SK-N-MC (cell line): ENCODE data around the gene ZNF423.

Source experiments
- EZH2 ChIP-seq: fragments of 200-600 bp; sonication (generic); IDR thresholded peaks from one replicate; pipeline ENCODE4 v1.6.1; 2017; ENCODE audit warnings: antibody characterized with exemption
- FOXP2 ChIP-seq: optimal IDR thresholded peaks from 2 replicates; pipeline ENCODE3; 2011; ENCODE audit warnings: mild to moderate bottlenecking, moderate library complexity; ENCODE audit not compliant: insufficient read depth; ENCODE audit errors: extremely low read length, control extremely low read depth
- POLR2AphosphoS5 ChIP-seq: IDR thresholded peaks from 2 replicates; pipeline ENCODE4 v1.6.1; 2012; ENCODE audit warnings: mild to moderate bottlenecking, low read depth, low read length, borderline replicate concordance

GRCh38 chr16:49468611-49469310 lies 387.2 kb downstream of the ZNF423 start:
- TF ChIP-seq POLR2AphosphoS5 (no peak), EZH2 (no peak), FOXP2 (no peak)
